CD4-positive, alpha-beta memory T cell (primary cell): ENCODE measurements around the gene ASCC3. TPM values are rescaled to one million over a fixed set of nuclear protein-coding genes. Genes with fewer than 3 reads are reported as not detected.
"Not testable (repeated sequence)": the region's sequence is repeated elsewhere in the genome, so short reads cannot be mapped to it uniquely, and the experiment has no call there.

Source experiments
- CTCF ChIA-PET: fragments of 350-600 bp; sonication (Branson Sonifier 250); formaldehyde crosslinking; loops from one replicate; lab custom pipeline; 2021; ENCODE audit warnings: inconsistent platforms; ENCODE audit not compliant: partially characterized antibody; lab: Charles Lee
- POLR2A ChIA-PET: fragments of 350-600 bp; sonication (Branson Sonifier 250); formaldehyde crosslinking; loops from one replicate; lab custom pipeline; 2021; ENCODE audit not compliant: partially characterized antibody; lab: Charles Lee
- DNase-seq, 5 donors: peaks; one replicate each; pipeline versions ENCODE4 v3.0.0 to v3.0.0-alpha.2; 2020 to 2022; ENCODE audit warnings: mixed read lengths in 1 of 5
- H3K27ac ChIP-seq: one replicate; pipeline ENCODE4 v1.7.0; 2013; ENCODE audit warnings: low read depth, low read length
- H3K27me3 ChIP-seq: 2 replicates; pipeline ENCODE4 v1.7.0; 2013; ENCODE audit warnings: mild to moderate bottlenecking, low read length, moderate library complexity; ENCODE audit not compliant: insufficient read depth
- H3K36me3 ChIP-seq: 2 replicates; pipeline ENCODE4 v1.7.0; 2013; ENCODE audit warnings: mild to moderate bottlenecking, low read length, moderate library complexity; ENCODE audit not compliant: insufficient read depth
- H3K4me1 ChIP-seq: 2 replicates; pipeline ENCODE4 v1.7.0; 2013; ENCODE audit warnings: mild to moderate bottlenecking, low read length, moderate library complexity; ENCODE audit not compliant: insufficient read depth
- H3K4me3 ChIP-seq, 2 donors: one replicate each; pipeline ENCODE4 v1.7.0; 2013; ENCODE audit warnings: low read length in 2 of 2, mild to moderate bottlenecking in 1 of 2
- H3K9me3 ChIP-seq, 2 donors: one replicate each; pipeline ENCODE4 v1.7.0; 2013; ENCODE audit warnings: low read length in 2 of 2, control low read depth in 1 of 2; ENCODE audit not compliant: control insufficient read depth in 1 of 2
- H3K27ac Mint-ChIP-seq, 7 donors: one replicate each; pipeline ENCODE4 v1.8.0; 2020 to 2021; ENCODE audit warnings: mixed read lengths in 7 of 7, mild to moderate bottlenecking in 6 of 7, inconsistent platforms in 3 of 7, moderate library complexity in 3 of 7
- H3K27me3 Mint-ChIP-seq, 2 donors: one replicate each; pipeline ENCODE4 v1.8.0; 2020 to 2021; ENCODE audit warnings: mixed read lengths in 2 of 2
- H3K36me3 Mint-ChIP-seq, 2 donors: one replicate each; pipeline ENCODE4 v1.8.0; 2020 to 2021; ENCODE audit warnings: mixed read lengths in 2 of 2, inconsistent platforms in 1 of 2, mild to moderate bottlenecking in 1 of 2
- H3K4me1 Mint-ChIP-seq, 4 donors: one replicate each; pipeline ENCODE4 v1.8.0; 2020 to 2021; ENCODE audit warnings: mixed read lengths in 4 of 4, mild to moderate bottlenecking in 1 of 4
- H3K4me3 Mint-ChIP-seq, 8 donors: one replicate each; pipeline ENCODE4 v1.8.0; 2020 to 2021; ENCODE audit warnings: mixed read lengths in 8 of 8, mild to moderate bottlenecking in 7 of 8, moderate library complexity in 6 of 8, inconsistent platforms in 3 of 8
- H3K9me3 Mint-ChIP-seq, 8 donors: one replicate each; pipeline ENCODE4 v1.8.0; 2020 to 2021; ENCODE audit warnings: mixed read lengths in 8 of 8, mild to moderate bottlenecking in 5 of 8, inconsistent platforms in 3 of 8, moderate library complexity in 1 of 8
- intact Hi-C: fragments of 100-400 bp; cut with micrococcal nuclease; formaldehyde crosslinking; loops from one replicate; pipeline ENCODE4 v1.15.1; 2023
- polyA plus RNA-seq, 2 donors: library from polyadenylated mRNA; unstranded; fragments of 300-500 nt; fragmentation: Illumina TruSeq; gene quantifications; one replicate each; pipeline ENCODE4 v1.2.3, GENCODE V29; 2021
- total RNA-seq, 2 experiments: library from RNA; stranded (reverse); gene quantifications; one replicate each; pipeline ENCODE4 v1.2.3, GENCODE V29; 2021

ASCC3 gene
- total and polyA plus RNA-seq, 4 experiments from 2014 or later = 13.0 to 57.9 (median 43.1) TPM

DNA sequence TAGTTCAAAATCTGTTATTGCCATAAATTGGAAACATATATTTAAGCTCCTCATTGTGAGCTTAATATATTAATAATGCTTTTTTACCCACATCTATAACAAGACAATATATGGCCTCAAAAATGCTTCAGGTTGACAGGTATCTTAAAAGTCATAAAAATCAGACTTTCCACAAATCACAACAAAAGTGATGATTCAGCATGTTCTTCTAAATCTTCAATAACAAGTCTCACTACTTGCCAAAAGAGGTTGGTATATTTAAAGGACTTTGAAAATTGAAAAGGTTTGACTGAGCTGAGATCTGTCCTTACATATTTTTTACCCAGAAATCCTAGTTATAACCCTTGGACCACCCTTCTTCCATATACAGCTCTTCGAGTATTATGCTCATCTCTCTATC lies 41.7 kb downstream of the ASCC3 start:
- peaks cover 0 to 3% (median under 1%) of the 10 kb centered on the region in 8 donors for H3K9me3 Mint-ChIP-seq
- H3K27me3 Mint-ChIP-seq = no peaks in the 10 kb centered on the region
- no peak overlapping the region for H3K4me3 ChIP-seq
- H3K27ac Mint-ChIP-seq = no peak overlapping the region
- H3K4me3 Mint-ChIP-seq = no peak overlapping the region
- peaks cover 16 to 42% of the 10 kb centered on the region in 2 donors for H3K36me3 Mint-ChIP-seq
- H3K9me3 ChIP-seq = no peaks in the 10 kb centered on the region
- peaks cover 23 to 45% (median 32%) of the 10 kb centered on the region in 4 donors for H3K4me1 Mint-ChIP-seq
- H3K27me3 ChIP-seq = no peaks in the 10 kb centered on the region
- ChIA-PET POLR2A (no interaction called here), CTCF (no interaction called here)
- DNase-seq = no peak
- H3K27ac ChIP-seq = no peak overlapping the region
- intact Hi-C loops = no loop called here
- H3K4me1 ChIP-seq = peaks cover under 1% of the 10 kb centered on the region
- H3K36me3 ChIP-seq = no peaks in the 10 kb centered on the region

DNA sequence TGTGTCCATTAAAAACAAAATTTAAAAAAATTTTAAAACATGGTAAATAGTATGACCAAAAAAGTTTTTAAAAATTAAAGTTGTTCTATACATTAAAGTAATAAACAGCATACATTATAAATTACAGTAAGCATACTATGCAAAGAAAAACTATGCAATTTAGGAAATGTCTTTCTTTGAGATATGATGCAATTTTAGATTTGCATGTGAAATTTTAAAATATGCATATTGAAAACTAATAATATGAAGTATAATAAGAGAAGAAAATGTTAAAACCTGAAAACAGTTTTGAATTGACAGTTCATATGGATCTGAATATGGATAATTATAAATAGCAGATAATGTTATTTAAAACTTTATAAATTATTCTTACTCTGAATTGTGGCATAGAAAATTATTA lies 43.1 kb downstream of the ASCC3 start:
- Mint-ChIP-seq H3K4me1 (peaks cover 22 to 33% (median 25%) of the 10 kb centered on the region in 4 donors), H3K4me3 (no peak overlapping the region), H3K27me3 (no peaks in the 10 kb centered on the region), H3K36me3 (peaks cover 16 to 47% of the 10 kb centered on the region in 2 donors), H3K9me3 (peaks cover 0 to 3% (median under 1%) of the 10 kb centered on the region in 8 donors), H3K27ac (no peak overlapping the region)
- ChIA-PET CTCF (interaction anchor here (1.0 kb wide), 1 partner anchor 10 kb away, joined by 3 read pairs; no protein-coding TSS in a partner anchor), POLR2A (no interaction called here)
- no peaks in the 10 kb centered on the region for H3K4me1 ChIP-seq
- no peaks in the 10 kb centered on the region for H3K36me3 ChIP-seq
- H3K4me3 ChIP-seq = no peak overlapping the region
- no peak for DNase-seq
- H3K27ac ChIP-seq = no peak overlapping the region
- H3K27me3 ChIP-seq = no peaks in the 10 kb centered on the region
- intact Hi-C loops = no loop called here
- no peaks in the 10 kb centered on the region for H3K9me3 ChIP-seq

DNA sequence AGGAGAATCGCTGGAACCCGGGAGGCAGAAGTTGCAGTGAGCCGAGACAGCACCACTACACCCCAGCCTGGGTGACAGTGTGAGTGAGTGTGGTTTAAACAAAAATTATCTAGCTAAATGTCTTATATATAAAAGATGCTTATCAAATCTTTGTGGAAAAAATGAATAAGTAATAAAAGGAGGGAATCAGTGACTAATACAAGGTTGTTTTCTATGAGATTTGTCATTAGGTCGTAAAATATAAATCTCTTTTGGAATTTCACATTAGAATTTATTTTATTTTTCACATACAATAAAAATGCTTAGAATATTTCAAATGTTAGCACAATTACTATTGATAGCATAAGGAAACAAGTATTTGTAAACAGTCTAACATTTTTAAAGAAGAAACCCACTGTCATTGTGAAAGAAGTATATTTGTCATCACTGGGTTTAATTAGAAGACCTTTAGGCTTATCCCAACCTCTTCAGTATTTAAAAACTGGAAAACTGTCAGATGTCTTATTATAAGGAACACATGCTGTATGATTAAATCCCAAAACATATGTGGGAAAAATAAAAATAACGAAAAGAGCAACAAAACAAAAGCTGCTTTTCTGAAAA lies 47.1 kb downstream of the ASCC3 start:
- no peaks in the 10 kb centered on the region for H3K4me1 ChIP-seq
- H3K9me3 ChIP-seq = no peaks in the 10 kb centered on the region
- Mint-ChIP-seq H3K9me3 (peaks cover 0 to 3% (median under 1%) of the 10 kb centered on the region in 8 donors), H3K4me3 (no peak overlapping the region), H3K27me3 (no peaks in the 10 kb centered on the region), H3K36me3 (peaks cover 27 to 39% of the 10 kb centered on the region in 2 donors), H3K27ac (no peak overlapping the region), H3K4me1 (peaks cover 13 to 21% (median 14%) of the 10 kb centered on the region in 4 donors)
- intact Hi-C loops = no loop called here
- no peaks in the 10 kb centered on the region for H3K36me3 ChIP-seq
- no peak for DNase-seq
- H3K4me3 ChIP-seq = no peak overlapping the region
- ChIA-PET POLR2A (no interaction called here), CTCF (no interaction called here)
- H3K27ac ChIP-seq = no peak overlapping the region
- no peaks in the 10 kb centered on the region for H3K27me3 ChIP-seq

DNA sequence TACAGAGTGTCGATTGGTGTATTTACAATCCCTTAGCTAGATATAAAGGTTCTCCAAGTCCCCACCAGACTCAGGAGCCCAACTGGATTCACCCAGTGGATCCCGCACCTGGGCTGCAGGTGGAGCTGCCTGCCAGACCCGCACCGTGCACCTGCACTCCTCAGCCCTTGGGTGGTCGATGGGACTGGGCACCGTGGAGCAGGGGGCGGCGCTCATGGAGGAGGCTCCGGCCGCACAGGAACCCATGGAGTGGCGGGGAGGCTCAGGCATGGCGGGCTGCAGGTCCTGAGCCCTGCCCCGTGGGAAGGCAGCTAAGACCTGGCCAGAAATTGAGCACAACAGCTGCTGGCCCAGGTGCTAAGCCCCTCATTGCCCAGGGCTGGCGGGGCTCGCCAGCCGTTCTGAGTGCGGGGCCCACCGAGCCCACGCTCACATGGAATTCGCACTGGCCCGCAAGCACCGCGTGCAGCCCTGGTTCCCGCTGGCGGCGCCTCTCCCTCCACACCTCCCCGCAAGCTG lies 52.0 kb downstream of the ASCC3 start:
- H3K4me3 ChIP-seq, CTCF ChIA-PET, DNase-seq: not testable (repeated sequence)

DNA sequence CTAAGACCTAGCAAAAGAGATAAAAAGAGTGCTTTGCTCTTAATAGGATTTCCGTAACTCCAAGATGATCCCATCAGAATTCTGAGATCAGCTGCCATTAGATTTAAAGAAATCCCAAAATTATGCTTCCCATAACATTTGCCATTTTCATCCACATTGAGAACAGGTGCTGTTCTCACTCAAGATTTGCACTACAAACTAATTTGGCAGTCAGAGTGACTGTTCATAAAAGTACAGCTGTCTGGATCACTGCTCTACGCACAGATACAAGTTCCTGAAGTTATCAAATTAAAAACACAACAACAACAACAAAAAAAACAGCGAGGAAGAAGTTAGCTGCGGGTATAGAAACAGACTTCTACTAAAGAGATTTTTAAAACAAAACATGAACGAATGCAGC lies 58.1 kb downstream of the ASCC3 start:
- peaks cover 0 to 8% (median 2%) of the 10 kb centered on the region in 8 donors for H3K9me3 Mint-ChIP-seq
- no peak for DNase-seq
- peaks cover 24 to 30% of the 10 kb centered on the region in 2 donors for H3K36me3 Mint-ChIP-seq
- no peak overlapping the region for H3K4me3 Mint-ChIP-seq
- H3K4me1 ChIP-seq = no peaks in the 10 kb centered on the region
- H3K27me3 ChIP-seq = no peaks in the 10 kb centered on the region
- no peak overlapping the region for H3K27ac ChIP-seq
- H3K9me3 ChIP-seq = no peaks in the 10 kb centered on the region
- ChIA-PET CTCF (no interaction called here), POLR2A (interaction anchor here (0.6 kb wide), 1 partner anchor 197 kb away, joined by 3 read pairs; no protein-coding TSS in a partner anchor)
- no peak overlapping the region for H3K27ac Mint-ChIP-seq
- H3K4me1 Mint-ChIP-seq = peaks cover 8 to 20% (median 14%) of the 10 kb centered on the region in 4 donors
- H3K27me3 Mint-ChIP-seq = no peaks in the 10 kb centered on the region
- intact Hi-C loops = no loop called here
- H3K36me3 ChIP-seq = no peaks in the 10 kb centered on the region
- H3K4me3 ChIP-seq = no peak overlapping the region

More for the DNA sequence above, 52.0 kb downstream of the ASCC3 start:
- H3K4me1 ChIP-seq, H3K4me3 Mint-ChIP-seq, H3K27ac Mint-ChIP-seq, H3K9me3 Mint-ChIP-seq, H3K27me3 ChIP-seq, intact Hi-C loops, H3K9me3 ChIP-seq, H3K27ac ChIP-seq, H3K27me3 Mint-ChIP-seq, H3K36me3 ChIP-seq, POLR2A ChIA-PET: not testable (repeated sequence)
- peaks cover 15 to 24% of the 10 kb centered on the region in 2 donors for H3K36me3 Mint-ChIP-seq
- peaks cover 4 to 10% (median 9%) of the 10 kb centered on the region in 4 donors for H3K4me1 Mint-ChIP-seq

DNA sequence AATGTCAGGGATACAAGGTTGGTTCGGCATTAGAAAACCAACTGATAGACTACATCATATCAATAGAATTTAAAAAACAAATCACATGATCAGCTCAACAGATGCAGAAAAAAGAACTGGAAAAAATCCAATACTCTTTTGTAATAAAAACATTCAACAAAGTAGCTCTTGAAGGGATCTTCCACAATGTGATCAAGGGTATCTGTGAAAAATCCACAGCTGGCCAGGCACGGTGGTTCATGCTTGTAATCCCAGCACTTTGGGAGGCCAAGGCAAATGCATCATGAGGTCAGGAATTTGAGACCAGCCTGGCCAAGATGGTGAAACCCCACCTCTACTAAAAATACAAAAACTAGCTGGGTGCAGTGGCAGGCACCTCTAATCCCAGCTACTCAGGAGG lies 63.1 kb downstream of the ASCC3 start:
- ChIA-PET POLR2A (no interaction called here), CTCF (no interaction called here)
- Histone ChIP-seq H3K4me3 (no peak overlapping the region), H3K27ac (no peak overlapping the region), H3K27me3 (no peaks in the 10 kb centered on the region), H3K9me3 (no peaks in the 10 kb centered on the region), H3K36me3 (no peaks in the 10 kb centered on the region), H3K4me1 (no peaks in the 10 kb centered on the region)
- H3K27ac Mint-ChIP-seq = no peak overlapping the region
- intact Hi-C loops = no loop called here
- no peaks in the 10 kb centered on the region for H3K27me3 Mint-ChIP-seq
- peaks cover 0 to 8% (median 3%) of the 10 kb centered on the region in 8 donors for H3K9me3 Mint-ChIP-seq
- no peak overlapping the region for H3K4me3 Mint-ChIP-seq
- H3K4me1 Mint-ChIP-seq = peaks cover 19 to 36% (median 32%) of the 10 kb centered on the region in 4 donors
- DNase-seq = no peak
- peaks cover 41 to 62% of the 10 kb centered on the region in 2 donors for H3K36me3 Mint-ChIP-seq

DNA sequence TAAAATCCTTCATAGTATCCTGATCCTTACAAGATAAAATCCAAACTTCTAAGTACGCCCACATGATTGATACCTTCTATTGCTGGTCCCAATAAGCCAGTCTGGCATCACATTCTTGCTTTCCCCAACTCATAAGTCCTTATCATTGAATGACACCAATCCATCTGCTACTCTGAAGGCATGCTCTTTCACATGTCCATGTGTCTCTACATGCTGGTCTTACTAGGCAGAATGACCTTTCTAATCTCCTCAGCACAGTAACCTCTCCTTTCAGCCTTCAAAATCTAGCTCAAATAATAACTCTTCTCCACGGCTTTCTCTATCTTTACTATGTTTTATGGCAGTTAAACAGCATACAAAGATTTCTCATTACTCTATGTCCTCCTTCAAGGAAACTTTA lies 71.1 kb downstream of the ASCC3 start:
- Histone ChIP-seq H3K36me3 (peaks cover 1% of the 10 kb centered on the region), H3K4me3 (no peak overlapping the region), H3K27me3 (no peaks in the 10 kb centered on the region), H3K4me1 (no peaks in the 10 kb centered on the region), H3K27ac (no peak overlapping the region), H3K9me3 (no peaks in the 10 kb centered on the region)
- CTCF ChIA-PET = no interaction called here
- no peak overlapping the region for H3K4me3 Mint-ChIP-seq
- intact Hi-C loops = no loop called here
- no peaks in the 10 kb centered on the region for H3K27me3 Mint-ChIP-seq
- POLR2A ChIA-PET = no interaction called here
- H3K36me3 Mint-ChIP-seq = peaks cover 13 to 25% of the 10 kb centered on the region in 2 donors
- DNase-seq = no peak
- H3K9me3 Mint-ChIP-seq = no peaks in the 10 kb centered on the region
- H3K4me1 Mint-ChIP-seq = peaks cover 13 to 36% (median 28%) of the 10 kb centered on the region in 4 donors
- H3K27ac Mint-ChIP-seq = no peak overlapping the region
